ENCODE measurements around the gene TIGD3.

DNA sequence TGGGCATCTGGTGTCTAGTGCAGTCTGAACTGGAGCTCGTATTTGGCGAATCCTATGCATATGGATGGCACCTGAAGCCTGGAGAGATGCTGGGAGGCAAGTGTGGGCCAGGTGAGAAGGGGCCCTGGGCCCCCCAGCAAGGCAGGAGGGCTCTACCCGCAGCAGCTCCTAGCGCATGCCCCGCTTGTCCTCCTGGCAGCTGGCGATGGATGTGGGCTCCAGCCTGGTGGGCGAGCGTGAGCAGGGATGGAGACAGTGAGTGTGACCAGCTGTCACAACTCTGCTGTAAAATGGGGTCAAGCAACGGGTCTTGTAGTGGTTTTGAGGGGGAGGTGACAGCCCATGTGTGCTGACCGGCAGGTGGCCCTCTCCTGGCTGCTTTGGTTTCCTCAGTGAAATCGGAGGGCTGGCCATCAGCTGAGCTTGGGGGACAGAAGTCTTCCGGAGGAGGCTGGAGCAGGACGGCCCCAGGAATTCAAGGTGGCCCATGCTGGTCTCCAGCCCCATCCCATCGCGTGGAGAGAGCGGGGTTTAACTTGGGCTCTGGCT lies 43.9 kb downstream of the TIGD3 start:
- TF ChIP-seq POLR2A (IDR thresholded peaks at IDR 0.05), result no peak
- TF ChIP-seq CTCF (IDR thresholded peaks at IDR 0.05), result no peak
- no peak for TF ChIP-seq EP300 (IDR thresholded peaks at IDR 0.05)
